AG08395 (cell line): Measurements from ENCODE around the gene CDO1.
"Not testable (repeated sequence)": the region's sequence is repeated elsewhere in the genome, so short reads cannot be mapped to it uniquely, and the experiment has no call there.

Source experiments
- DNase-seq: peaks from one replicate; pipeline ENCODE4 v3.0.0; 2012; ENCODE audit warnings: mixed read lengths, low spot score

Gene CDO1

DNA sequence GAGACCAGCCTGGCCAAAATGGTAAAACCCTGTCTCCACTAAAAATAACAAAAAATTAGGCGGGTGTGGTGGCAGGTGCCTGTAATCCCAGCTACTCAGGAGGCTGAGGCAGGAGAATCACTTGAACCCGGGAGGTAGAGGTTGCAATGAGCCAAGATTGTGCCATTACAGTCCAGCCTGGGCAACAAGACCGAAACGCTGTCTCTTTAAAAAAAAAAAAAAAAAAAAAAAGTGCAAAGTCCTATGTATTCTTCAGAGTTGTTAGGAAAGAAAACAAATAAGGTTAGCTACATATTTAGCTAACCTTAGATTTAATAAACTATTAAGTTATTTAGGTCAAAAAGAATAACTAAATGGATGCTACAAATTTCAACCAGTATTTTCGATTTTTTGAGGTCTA, 13.5 kb upstream of the CDO1 start:
- DNase-seq: no peak

GRCh38 chr5:115825948-115826347, 9.5 kb upstream of the CDO1 start:
- no peak for DNase-seq

GRCh38 chr5:115824983-115825382, 8.5 kb upstream of the CDO1 start:
- DNase-seq: not testable (repeated sequence)

DNA sequence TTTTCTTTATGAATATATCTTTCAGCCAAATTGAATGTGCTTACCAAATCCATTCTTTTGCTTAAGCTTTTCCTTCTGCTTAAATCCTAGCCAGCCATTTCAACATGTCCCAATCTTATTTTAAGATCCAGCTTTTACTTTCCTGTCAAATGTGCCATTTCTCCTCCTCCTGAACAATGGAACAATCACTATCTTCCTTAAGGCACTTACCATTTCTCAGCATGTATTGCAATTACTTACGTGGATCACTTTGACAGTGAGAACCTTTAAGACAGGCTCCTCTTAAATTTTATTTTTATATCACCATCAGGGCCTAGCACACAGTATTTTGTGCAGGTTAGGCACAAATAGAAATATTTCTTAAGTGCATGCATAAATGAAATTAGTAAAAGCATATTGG, 4.4 kb upstream of the CDO1 start:
- DNase-seq: no peak

- no peak for DNase-seq
Measured at GRCh38 chr5:115818821-115819220, 2.4 kb upstream of the CDO1 start.

DNA sequence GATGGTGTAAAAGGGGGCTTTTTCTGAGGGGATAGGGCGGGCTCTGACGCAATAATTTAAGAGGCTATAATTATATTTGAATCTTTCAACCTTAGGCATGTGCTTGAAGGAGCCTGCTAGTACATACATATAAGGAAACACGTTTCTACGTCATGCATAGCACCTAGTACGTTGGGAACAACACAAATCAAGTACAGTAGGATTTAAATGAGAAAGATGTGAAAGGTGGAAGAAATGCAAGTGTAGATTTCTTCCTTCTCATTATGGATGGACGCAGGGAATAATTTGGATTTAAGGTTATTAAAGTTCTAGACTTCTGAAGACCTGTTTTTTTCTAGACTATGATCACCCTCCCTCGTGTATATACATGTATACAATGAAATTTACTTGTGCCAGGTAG, 927 bp upstream of the CDO1 start:
- DNase-seq: no peak

DNA sequence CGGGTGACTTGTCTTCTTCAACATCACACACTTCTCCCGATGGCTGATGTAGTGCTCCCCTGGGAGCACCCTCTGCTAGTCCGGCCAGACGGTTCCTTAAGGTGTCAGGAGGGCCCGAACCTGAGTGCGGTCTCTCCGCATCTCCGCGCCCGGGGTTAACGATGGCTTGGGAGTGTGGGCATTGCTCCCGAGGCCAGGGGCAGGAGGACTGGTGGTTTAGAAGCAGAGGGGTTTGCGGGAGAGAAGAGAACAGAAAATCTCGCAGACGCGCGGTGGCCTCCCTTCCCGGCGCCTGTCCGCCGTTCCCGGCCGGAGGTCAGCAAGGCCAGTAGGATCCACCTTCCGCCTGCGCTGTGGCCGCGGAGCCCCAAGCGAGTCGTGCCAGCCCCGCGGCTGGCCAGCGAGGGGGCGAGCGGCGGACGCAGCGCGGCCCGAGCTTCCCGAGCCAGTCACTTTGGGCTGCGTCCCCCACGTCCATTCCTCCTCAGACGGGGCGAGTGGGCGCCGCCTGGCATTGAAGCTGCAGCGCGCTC, 700 bp downstream of the CDO1 start:
- DNase-seq: peak; percentile 9

DNA sequence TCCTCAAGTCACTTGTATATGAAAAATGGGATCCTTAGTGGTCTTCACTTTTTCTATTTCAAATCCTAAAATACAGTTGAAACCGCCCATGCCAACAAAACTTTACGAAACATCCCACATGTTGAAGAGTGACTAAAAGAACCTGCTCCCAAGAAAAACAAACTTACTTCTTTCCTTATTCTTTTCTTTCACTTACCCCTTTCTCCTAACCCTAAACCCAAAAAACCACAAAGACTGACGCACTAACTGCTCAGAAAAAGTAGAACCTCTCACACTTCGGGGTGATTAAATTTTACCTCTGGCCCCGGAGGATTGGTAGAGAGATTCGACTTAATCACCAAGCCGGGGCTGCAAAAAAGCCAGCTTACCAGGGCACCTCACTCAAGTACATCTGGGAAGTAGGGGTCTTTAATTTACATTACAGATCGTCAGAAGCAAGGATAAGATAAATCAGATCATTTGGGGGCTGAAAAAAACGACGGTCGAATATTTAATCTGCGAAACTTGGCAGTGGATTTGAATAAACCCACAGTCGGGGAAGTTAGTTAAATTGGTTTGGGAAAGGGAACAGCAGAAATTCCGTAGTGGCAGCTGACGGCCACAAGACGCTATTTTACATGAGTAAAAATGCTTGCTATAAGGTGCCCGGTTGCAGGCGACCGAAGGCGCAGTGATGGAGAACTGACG, 1.3 kb downstream of the CDO1 start:
- no peak for DNase-seq

- no peak for DNase-seq
Measured at GRCh38 chr5:115813719-115814118, 2.7 kb downstream of the CDO1 start.

DNA sequence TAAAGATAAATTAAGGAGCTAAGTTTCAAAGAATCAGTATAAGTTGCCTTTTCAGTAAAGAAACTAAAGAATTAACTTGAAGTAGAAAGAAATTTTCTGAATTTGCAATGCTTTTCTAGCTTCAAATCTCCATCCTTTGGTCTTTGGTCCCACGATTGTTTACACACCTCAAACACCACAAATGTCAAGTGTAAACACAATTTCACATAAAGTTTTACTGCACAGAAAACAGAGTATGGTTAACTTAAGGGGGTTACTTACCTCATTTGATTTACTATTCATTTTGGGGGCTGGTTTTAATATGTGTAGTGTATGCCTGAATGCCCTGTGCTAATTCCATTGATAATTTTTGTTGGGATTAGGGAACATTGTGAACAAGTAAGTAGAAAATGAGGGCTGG, 4.1 kb downstream of the CDO1 start:
- DNase-seq: no peak

- no peak for DNase-seq
Measured at GRCh38 chr5:115811406-115811805, 5.1 kb downstream of the CDO1 start.

DNA sequence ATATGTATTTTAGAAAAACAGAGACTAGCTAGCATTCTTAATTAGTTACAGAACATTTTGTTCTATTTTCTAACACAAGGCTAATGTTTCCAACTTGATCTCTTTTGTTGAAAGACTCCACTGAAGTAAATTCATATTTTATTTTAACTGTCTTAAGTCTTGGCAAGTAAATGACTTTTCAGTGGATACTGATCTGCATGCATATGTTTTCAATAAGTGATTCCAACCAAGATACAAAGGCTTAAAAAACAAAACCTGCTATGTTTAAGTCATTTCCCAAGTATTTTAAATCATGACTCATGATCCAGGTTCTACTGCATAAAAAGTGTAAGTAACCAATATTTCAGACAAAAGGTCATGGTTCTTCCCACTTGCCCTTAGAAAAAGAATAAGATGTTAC, 5.7 kb downstream of the CDO1 start:
- no peak for DNase-seq

GRCh38 chr5:115809946-115810345, 6.5 kb downstream of the CDO1 start:
- DNase-seq: no peak

GRCh38 chr5:115808066-115808465, 8.4 kb downstream of the CDO1 start:
- not testable (repeated sequence) for DNase-seq

DNA sequence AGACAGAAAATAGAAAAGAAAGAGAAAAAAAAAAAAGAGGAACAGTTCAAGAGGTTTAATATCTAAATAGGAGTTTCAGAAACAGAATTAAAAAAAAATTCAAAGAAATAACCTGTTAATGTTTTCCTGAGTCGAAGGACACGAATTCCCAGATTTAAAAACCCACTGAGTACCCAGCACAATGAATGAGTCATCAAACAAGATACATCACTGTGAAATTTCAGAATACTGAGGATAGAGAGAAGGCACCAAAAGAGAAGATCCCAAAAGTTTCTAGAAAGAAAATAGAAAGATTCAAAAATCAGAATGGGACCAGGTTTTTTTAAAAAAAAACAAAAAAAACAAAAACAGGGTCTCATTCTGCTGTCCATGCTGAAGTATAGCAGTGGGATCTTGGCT, 8.8 kb downstream of the CDO1 start:
- DNase-seq: no peak

GRCh38 chr5:115806986-115807653, 9.3 kb downstream of the CDO1 start:
- DNase-seq: no peak

GRCh38 chr5:115801984-115802383, 14.5 kb downstream of the CDO1 start:
- no peak for DNase-seq

DNA sequence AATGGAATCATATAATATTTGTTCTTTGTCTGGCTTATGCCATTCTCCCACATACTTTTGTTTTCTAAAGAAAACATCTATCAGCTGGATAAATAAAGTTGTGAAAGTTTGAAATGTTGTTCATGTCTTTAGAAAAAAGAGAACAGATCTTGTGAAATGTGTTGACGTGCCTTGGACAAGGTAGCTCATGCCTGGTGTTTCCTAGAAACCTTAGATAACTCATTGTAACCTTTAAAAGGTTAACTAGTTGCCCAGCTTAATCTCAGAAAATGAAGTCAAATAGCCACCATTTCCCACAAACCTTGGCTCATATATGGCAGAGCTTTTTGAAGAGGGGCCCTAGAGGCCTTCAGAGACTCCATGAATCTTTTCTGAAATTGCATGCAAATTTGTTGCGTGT, 15.3 kb downstream of the CDO1 start:
- no peak for DNase-seq

- DNase-seq: no peak
Measured at GRCh38 chr5:115800108-115800507, 16.4 kb downstream of the CDO1 start.

GRCh38 chr5:115798252-115798651, 18.2 kb downstream of the CDO1 start:
- DNase-seq: no peak

DNA sequence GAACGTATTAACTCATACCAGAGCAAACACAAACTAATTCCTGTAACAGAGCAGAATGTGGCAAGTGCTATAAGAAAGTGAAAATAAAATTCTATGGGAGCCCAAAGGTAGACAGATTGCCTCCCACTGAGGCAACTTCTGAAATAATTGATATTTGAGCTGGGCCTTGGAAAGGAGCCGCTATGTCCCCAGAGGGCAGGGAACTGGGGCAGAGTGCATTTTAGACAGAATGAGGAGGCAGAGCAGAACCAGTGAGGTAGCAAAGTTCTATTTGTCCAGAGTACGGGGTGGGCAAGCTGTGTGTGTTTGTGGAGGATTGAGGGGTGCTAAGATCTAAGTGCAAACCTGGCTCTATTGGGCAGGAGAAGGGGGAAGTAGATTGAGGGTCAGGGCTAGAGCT, 19.8 kb downstream of the CDO1 start:
- DNase-seq: no peak

DNA sequence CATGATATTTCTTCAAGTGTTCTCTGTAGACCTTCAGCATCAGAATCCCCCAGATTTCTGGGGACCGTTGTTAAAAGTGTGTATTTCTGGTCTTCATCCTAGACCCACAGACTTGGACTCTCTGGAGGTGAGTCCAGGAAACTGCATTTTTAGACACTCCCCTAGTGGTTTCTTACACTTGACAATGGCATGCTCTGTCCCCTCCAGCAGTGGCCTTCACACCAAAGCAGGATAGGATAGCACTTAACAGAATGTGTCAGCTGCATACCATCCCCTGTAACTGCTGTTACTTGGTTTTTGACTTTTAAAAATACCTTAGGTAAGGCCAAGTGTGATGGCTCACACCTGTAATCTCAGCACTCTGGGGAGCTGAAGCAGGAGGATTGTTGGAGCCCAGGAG, 20.8 kb downstream of the CDO1 start:
- no peak for DNase-seq

DNA sequence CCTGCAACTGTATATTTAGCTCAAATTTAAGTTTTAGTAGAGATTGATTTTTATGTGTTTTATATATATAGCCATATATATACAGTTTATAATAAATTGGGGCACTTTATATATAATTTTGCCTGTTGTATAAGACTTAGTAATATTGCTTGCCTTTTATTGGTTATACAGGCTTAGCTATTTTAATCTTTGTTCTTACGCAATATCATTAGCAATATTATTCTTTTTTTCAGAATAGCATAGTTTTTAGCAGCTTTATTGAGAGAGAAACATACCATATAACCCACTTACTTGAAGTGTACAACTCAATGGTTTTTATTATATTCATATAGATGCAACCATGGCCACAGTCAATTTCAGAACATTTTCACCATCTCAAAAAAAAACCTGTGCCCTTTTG, 28.0 kb downstream of the CDO1 start:
- no peak for DNase-seq

DNA sequence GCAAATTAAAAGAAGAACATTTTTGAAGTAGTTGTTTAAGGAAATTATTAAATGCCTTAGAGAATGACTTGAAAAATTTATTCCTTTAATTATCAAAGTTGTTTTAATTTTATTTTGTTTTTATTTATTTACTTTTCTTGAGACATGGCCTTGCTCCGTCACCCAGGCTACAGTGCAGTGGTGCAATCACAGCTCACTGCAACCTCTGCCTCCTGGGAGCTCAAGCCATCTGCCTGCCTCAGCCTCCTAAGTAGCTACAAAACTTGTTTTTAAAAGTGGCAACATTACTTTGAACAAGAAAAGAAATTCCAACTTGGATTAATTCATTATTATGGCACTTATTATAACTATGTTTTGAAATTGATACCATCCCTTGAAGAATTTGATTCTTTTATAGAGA, 29.0 kb downstream of the CDO1 start:
- DNase-seq: no peak
